HepG2 (cell line): ENCODE results near the gene TBC1D16. TPM values are rescaled to one million over a fixed set of nuclear protein-coding genes. Genes with fewer than 3 reads are reported as not detected.

Experiments used
- ARNT2 ChIP-seq: sonication (generic); formaldehyde crosslinking; IDR thresholded peaks from 2 replicates; pipeline ENCODE4 v1.8.0; 2022; ENCODE audit warnings: mild to moderate bottlenecking, low read depth, missing genetic modification reagents, moderate library complexity
- KLF15 ChIP-seq: sonication (generic); formaldehyde crosslinking; IDR thresholded peaks from 2 replicates; pipeline ENCODE4 v1.8.1; 2023; ENCODE audit warnings: borderline replicate concordance, mild to moderate bottlenecking, inconsistent platforms, missing genetic modification reagents, mixed read lengths
- KMT2A ChIP-seq: sonication (generic); formaldehyde crosslinking; IDR thresholded peaks from 2 replicates; pipeline ENCODE4 v1.4.0; 2020; ENCODE audit warnings: missing genetic modification reagents
- ZFP36 ChIP-seq: fragments of 150-350 bp; IDR thresholded peaks from 2 replicates; pipeline ENCODE4 v1.6.1; 2018; ENCODE audit warnings: borderline replicate concordance, low read length, low read depth; ENCODE audit not compliant: partially characterized antibody
- ZNF138 ChIP-seq: sonication (generic); formaldehyde crosslinking; IDR thresholded peaks from 2 replicates; pipeline ENCODE4 v1.5.0; 2020; ENCODE audit warnings: mild to moderate bottlenecking, low read depth, missing genetic modification reagents
- ZNF589 ChIP-seq: sonication (generic); formaldehyde crosslinking; conservative IDR thresholded peaks from 2 replicates; pipeline ENCODE4 v1.8.0; 2022; ENCODE audit warnings: mild to moderate bottlenecking, moderate library complexity, missing genetic modification reagents
- polyA plus RNA-seq, 8 experiments: library from polyadenylated mRNA; depleted of rRNA in 3 of 8; stranded (reverse) in 7 of 8; unstranded in 1 of 8; fragments of >200 nt; fragmentation: Illumina TruSeq in 4 of 8; extraction: Trizol in 4 of 8; gene quantifications; 2 replicates each; pipeline versions ENCODE4 v1.2.1 to v1.2.3, GENCODE V29; 2011 to 2016; ENCODE audit warnings: low read depth in 4 of 8, missing spikeins in 1 of 8, mixed read lengths in 1 of 8; ENCODE audit not compliant: insufficient read depth in 1 of 8
- total RNA-seq, 5 experiments: library from RNA; depleted of rRNA; stranded (reverse); fragments of >200 nt; fragmentation: Illumina TruSeq; extraction: Trizol; gene quantifications; 2 replicates each; pipeline ENCODE4 v1.2.3, GENCODE V29; 2016; ENCODE audit warnings: low read depth in 1 of 5
- TF ChIP-seq, protein P1 (sequence below), 2 experiments: fragments of 450-650 bp in 1 of 2; sonication (generic) in 1 of 2; formaldehyde crosslinking in 1 of 2; IDR thresholded peaks; 2 replicates each; pipeline versions ENCODE4 v1.6.1 to v1.8.0; 2016 to 2022; ENCODE audit warnings: antibody characterized with exemption in 1 of 2, mild to moderate bottlenecking in 1 of 2, missing genetic modification reagents in 1 of 2
- TF ChIP-seq, protein P2 (sequence below): sonication (generic); formaldehyde crosslinking; IDR thresholded peaks from 2 replicates; pipeline ENCODE4 v1.4.0; 2020; ENCODE audit warnings: low read depth, mild to moderate bottlenecking, missing genetic modification reagents
- TF ChIP-seq, protein P3 (sequence below): sonication (generic); formaldehyde crosslinking; IDR thresholded peaks from 2 replicates; pipeline ENCODE4 v1.5.0; 2020; ENCODE audit warnings: mild to moderate bottlenecking, missing genetic modification reagents, borderline replicate concordance

Gene TBC1D16
- total and polyA plus RNA-seq, 2 of the 13 experiments (the other 11 are each of a cell fraction or from before 2014, with no cell fraction given), result 14.9 to 24.9 TPM

DNA sequence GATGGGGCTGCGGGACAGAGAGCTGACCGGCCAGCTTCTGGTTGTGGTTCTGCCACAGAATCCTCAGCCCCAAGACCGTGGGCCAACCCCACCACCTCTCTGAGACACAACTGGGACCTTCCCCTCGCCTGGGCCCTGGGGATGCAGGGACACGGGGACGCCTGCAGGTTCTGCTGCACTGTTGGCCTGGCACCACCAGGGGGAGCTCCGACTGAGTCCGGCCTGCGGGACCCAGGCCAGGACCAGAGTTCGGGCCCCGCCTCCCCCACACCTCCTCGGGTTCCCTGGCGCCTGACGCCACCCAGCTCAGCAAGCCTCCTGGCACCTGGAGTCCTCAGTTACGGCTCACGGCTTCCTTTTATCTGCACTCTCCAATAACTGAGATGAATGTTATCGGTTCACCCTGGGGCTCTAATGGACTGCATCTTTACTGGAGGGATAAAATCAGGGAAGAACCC, 27.3 kb downstream of the TBC1D16 start (continued):
- TF ChIP-seq, protein P1, sequence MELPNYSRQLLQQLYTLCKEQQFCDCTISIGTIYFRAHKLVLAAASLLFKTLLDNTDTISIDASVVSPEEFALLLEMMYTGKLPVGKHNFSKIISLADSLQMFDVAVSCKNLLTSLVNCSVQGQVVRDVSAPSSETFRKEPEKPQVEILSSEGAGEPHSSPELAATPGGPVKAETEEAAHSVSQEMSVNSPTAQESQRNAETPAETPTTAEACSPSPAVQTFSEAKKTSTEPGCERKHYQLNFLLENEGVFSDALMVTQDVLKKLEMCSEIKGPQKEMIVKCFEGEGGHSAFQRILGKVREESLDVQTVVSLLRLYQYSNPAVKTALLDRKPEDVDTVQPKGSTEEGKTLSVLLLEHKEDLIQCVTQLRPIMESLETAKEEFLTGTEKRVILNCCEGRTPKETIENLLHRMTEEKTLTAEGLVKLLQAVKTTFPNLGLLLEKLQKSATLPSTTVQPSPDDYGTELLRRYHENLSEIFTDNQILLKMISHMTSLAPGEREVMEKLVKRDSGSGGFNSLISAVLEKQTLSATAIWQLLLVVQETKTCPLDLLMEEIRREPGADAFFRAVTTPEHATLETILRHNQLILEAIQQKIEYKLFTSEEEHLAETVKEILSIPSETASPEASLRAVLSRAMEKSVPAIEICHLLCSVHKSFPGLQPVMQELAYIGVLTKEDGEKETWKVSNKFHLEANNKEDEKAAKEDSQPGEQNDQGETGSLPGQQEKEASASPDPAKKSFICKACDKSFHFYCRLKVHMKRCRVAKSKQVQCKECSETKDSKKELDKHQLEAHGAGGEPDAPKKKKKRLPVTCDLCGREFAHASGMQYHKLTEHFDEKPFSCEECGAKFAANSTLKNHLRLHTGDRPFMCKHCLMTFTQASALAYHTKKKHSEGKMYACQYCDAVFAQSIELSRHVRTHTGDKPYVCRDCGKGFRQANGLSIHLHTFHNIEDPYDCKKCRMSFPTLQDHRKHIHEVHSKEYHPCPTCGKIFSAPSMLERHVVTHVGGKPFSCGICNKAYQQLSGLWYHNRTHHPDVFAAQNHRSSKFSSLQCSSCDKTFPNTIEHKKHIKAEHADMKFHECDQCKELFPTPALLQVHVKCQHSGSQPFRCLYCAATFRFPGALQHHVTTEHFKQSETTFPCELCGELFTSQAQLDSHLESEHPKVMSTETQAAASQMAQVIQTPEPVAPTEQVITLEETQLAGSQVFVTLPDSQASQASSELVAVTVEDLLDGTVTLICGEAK (IDR thresholded peaks at IDR 0.05), result no peak
- TF ChIP-seq, protein P1 (CRISPR knock-in tag; IDR thresholded peaks at IDR 0.05), result no peak
- TF ChIP-seq KLF15 (CRISPR knock-in tag), result peak; percentile 56; the same call in 1 of the 2 replicates
- TF ChIP-seq, protein P2, sequence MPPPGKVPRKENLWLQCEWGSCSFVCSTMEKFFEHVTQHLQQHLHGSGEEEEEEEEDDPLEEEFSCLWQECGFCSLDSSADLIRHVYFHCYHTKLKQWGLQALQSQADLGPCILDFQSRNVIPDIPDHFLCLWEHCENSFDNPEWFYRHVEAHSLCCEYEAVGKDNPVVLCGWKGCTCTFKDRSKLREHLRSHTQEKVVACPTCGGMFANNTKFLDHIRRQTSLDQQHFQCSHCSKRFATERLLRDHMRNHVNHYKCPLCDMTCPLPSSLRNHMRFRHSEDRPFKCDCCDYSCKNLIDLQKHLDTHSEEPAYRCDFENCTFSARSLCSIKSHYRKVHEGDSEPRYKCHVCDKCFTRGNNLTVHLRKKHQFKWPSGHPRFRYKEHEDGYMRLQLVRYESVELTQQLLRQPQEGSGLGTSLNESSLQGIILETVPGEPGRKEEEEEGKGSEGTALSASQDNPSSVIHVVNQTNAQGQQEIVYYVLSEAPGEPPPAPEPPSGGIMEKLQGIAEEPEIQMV, result no peak
- no peak for TF ChIP-seq ZFP36
- TF ChIP-seq ZNF589 (CRISPR knock-in tag), result no peak; the same call in 1 of the 2 replicates
- TF ChIP-seq KMT2A (CRISPR knock-in tag), result peak; percentile 64; the same call in 1 of the 2 replicates
- 0 out of 2 replicates have a peak, but pooled peaks have one; percentile 61 for TF ChIP-seq ARNT2 (CRISPR knock-in tag)
- TF ChIP-seq, protein P3, sequence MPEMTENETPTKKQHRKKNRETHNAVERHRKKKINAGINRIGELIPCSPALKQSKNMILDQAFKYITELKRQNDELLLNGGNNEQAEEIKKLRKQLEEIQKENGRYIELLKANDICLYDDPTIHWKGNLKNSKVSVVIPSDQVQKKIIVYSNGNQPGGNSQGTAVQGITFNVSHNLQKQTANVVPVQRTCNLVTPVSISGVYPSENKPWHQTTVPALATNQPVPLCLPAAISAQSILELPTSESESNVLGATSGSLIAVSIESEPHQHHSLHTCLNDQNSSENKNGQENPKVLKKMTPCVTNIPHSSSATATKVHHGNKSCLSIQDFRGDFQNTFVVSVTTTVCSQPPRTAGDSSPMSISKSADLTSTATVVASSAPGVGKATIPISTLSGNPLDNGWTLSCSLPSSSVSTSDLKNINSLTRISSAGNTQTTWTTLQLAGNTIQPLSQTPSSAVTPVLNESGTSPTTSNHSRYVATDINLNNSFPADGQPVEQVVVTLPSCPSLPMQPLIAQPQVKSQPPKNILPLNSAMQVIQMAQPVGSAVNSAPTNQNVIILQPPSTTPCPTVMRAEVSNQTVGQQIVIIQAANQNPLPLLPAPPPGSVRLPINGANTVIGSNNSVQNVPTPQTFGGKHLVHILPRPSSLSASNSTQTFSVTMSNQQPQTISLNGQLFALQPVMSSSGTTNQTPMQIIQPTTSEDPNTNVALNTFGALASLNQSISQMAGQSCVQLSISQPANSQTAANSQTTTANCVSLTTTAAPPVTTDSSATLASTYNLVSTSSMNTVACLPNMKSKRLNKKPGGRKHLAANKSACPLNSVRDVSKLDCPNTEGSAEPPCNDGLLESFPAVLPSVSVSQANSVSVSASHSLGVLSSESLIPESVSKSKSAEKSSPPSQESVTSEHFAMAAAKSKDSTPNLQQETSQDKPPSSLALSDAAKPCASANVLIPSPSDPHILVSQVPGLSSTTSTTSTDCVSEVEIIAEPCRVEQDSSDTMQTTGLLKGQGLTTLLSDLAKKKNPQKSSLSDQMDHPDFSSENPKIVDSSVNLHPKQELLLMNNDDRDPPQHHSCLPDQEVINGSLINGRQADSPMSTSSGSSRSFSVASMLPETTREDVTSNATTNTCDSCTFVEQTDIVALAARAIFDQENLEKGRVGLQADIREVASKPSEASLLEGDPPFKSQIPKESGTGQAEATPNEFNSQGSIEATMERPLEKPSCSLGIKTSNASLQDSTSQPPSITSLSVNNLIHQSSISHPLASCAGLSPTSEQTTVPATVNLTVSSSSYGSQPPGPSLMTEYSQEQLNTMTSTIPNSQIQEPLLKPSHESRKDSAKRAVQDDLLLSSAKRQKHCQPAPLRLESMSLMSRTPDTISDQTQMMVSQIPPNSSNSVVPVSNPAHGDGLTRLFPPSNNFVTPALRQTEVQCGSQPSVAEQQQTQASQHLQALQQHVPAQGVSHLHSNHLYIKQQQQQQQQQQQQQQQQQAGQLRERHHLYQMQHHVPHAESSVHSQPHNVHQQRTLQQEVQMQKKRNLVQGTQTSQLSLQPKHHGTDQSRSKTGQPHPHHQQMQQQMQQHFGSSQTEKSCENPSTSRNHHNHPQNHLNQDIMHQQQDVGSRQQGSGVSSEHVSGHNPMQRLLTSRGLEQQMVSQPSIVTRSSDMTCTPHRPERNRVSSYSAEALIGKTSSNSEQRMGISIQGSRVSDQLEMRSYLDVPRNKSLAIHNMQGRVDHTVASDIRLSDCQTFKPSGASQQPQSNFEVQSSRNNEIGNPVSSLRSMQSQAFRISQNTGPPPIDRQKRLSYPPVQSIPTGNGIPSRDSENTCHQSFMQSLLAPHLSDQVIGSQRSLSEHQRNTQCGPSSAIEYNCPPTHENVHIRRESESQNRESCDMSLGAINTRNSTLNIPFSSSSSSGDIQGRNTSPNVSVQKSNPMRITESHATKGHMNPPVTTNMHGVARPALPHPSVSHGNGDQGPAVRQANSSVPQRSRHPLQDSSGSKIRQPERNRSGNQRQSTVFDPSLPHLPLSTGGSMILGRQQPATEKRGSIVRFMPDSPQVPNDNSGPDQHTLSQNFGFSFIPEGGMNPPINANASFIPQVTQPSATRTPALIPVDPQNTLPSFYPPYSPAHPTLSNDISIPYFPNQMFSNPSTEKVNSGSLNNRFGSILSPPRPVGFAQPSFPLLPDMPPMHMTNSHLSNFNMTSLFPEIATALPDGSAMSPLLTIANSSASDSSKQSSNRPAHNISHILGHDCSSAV (CRISPR knock-in tag), result no peak
- no peak for TF ChIP-seq ZNF138 (CRISPR knock-in tag)
